ENCODE results near the gene DGKH. TPM values are rescaled to one million over a fixed set of nuclear protein-coding genes. Genes with fewer than 3 reads are reported as not detected.
A peak's percentile ranks its signal among the peaks of the same experiment; 100 is the strongest.

Gene DGKH
- total and polyA plus RNA-seq, 2 donors (not counting 1 experiment from before 2014, with no cell fraction given): 6.1 to 7.9 TPM

DNA sequence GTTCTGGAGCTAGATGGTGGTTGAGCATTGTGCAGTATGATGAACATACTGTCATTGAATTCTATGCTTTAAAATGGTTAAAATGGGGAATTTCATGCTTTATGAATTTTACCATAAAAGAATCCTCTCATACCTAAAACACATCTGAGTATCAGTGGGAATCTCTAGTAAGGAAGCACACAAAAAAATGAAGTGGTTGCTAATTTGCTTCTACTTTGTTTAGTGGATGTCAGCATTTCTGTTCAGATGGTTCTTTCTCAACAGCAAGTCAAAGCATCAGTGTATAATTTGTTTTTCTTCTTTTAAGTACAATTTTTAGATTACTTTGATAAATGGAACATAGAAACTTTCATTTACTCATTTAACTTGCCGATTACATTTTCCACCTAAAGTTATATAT lies 171.4 kb downstream of the DGKH start:
- Histone ChIP-seq H4K20me1 (ENCODE audit: control insufficient read depth, extremely low read depth, insufficient read depth, low read length) (no peaks in the 10 kb centered on the region), H3K9me3 (ENCODE audit: control insufficient read depth, insufficient read depth, low read depth, low read length) (no peaks in the 10 kb centered on the region), H3K27ac (ENCODE audit: insufficient read depth, low read length) (no peak overlapping the region), H3K27me3 (ENCODE audit: control insufficient read depth, insufficient read depth, low read length) (no peaks in the 10 kb centered on the region), H3K9ac (ENCODE audit: insufficient read depth, low read length) (no peak overlapping the region), H2AFZ (ENCODE audit: low read length) (no peak overlapping the region), H3K4me3 (replicated peaks in 1 of 4; ENCODE audit: control extremely low read depth in 1 of 4, insufficient read depth in 1 of 4, low read depth in 3 of 4, low read length in 4 of 4) (no peak overlapping the region), H3K4me1 (ENCODE audit: control insufficient read depth, extremely low read depth, insufficient read depth, low read length) (no peaks in the 10 kb centered on the region), H3K4me2 (ENCODE audit: extremely low read depth, insufficient read depth, low read length) (no peak overlapping the region), H3K36me3 (ENCODE audit: control insufficient read depth, insufficient read depth, low read length) (no peaks in the 10 kb centered on the region), H3K79me2 (ENCODE audit: control insufficient read depth, insufficient read depth, low read length) (no peaks in the 10 kb centered on the region)
- TF ChIP-seq CTCF (conservative IDR thresholded peaks at IDR 0.05 in 1 of 2, IDR thresholded peaks at IDR 0.05 in 1 of 2; ENCODE audit: low read depth in 1 of 2, low read length in 2 of 2): no peak
- TF ChIP-seq EZH2 (IDR thresholded peaks at IDR 0.05; ENCODE audit: low read length, missing control alignments): no peak
- DNase-seq (ENCODE audit: low read depth in 2 of 2): no peak

GRCh38 chr13:42221121-42221765 lies 172.8 kb downstream of the DGKH start:
- no peak overlapping the region for H3K4me2 ChIP-seq (ENCODE audit: extremely low read depth, insufficient read depth, low read length)
- no peak overlapping the region for H3K4me3 ChIP-seq (replicated peaks in 1 of 4; ENCODE audit: control extremely low read depth in 1 of 4, insufficient read depth in 1 of 4, low read depth in 3 of 4, low read length in 4 of 4)
- no peaks in the 10 kb centered on the region for H3K9me3 ChIP-seq (ENCODE audit: control insufficient read depth, insufficient read depth, low read depth, low read length)
- H4K20me1 ChIP-seq (ENCODE audit: control insufficient read depth, extremely low read depth, insufficient read depth, low read length): no peaks in the 10 kb centered on the region
- H3K36me3 ChIP-seq (ENCODE audit: control insufficient read depth, insufficient read depth, low read length): no peaks in the 10 kb centered on the region
- no peak overlapping the region for H2AFZ ChIP-seq (ENCODE audit: low read length)
- H3K9ac ChIP-seq (ENCODE audit: insufficient read depth, low read length): no peak overlapping the region
- H3K79me2 ChIP-seq (ENCODE audit: control insufficient read depth, insufficient read depth, low read length): no peaks in the 10 kb centered on the region
- no peak overlapping the region for H3K27ac ChIP-seq (ENCODE audit: insufficient read depth, low read length)
- DNase-seq (ENCODE audit: low read depth in 2 of 2): peak in 1 of 2 donors; percentile 36
- no peaks in the 10 kb centered on the region for H3K27me3 ChIP-seq (ENCODE audit: control insufficient read depth, insufficient read depth, low read length)
- TF ChIP-seq CTCF (conservative IDR thresholded peaks at IDR 0.05 in 1 of 2, IDR thresholded peaks at IDR 0.05 in 1 of 2; ENCODE audit: low read depth in 1 of 2, low read length in 2 of 2): no peak
- no peak for TF ChIP-seq EZH2 (IDR thresholded peaks at IDR 0.05; ENCODE audit: low read length, missing control alignments)
- H3K4me1 ChIP-seq (ENCODE audit: control insufficient read depth, extremely low read depth, insufficient read depth, low read length): no peaks in the 10 kb centered on the region

GRCh38 chr13:42223681-42224080 lies 175.2 kb downstream of the DGKH start:
- Histone ChIP-seq H3K4me3 (replicated peaks in 1 of 4; ENCODE audit: control extremely low read depth in 1 of 4, insufficient read depth in 1 of 4, low read depth in 3 of 4, low read length in 4 of 4) (no peak overlapping the region), H3K9me3 (ENCODE audit: control insufficient read depth, insufficient read depth, low read depth, low read length) (no peaks in the 10 kb centered on the region), H3K9ac (ENCODE audit: insufficient read depth, low read length) (no peak overlapping the region), H4K20me1 (ENCODE audit: control insufficient read depth, extremely low read depth, insufficient read depth, low read length) (no peaks in the 10 kb centered on the region), H3K79me2 (ENCODE audit: control insufficient read depth, insufficient read depth, low read length) (no peaks in the 10 kb centered on the region), H3K27me3 (ENCODE audit: control insufficient read depth, insufficient read depth, low read length) (no peaks in the 10 kb centered on the region), H3K4me1 (ENCODE audit: control insufficient read depth, extremely low read depth, insufficient read depth, low read length) (no peaks in the 10 kb centered on the region), H3K27ac (ENCODE audit: insufficient read depth, low read length) (no peak overlapping the region), H3K4me2 (ENCODE audit: extremely low read depth, insufficient read depth, low read length) (no peak overlapping the region), H3K36me3 (ENCODE audit: control insufficient read depth, insufficient read depth, low read length) (no peaks in the 10 kb centered on the region), H2AFZ (ENCODE audit: low read length) (no peak overlapping the region)
- DNase-seq (ENCODE audit: low read depth in 2 of 2): no peak
- no peak for TF ChIP-seq CTCF (conservative IDR thresholded peaks at IDR 0.05 in 1 of 2, IDR thresholded peaks at IDR 0.05 in 1 of 2; ENCODE audit: low read depth in 1 of 2, low read length in 2 of 2)
- TF ChIP-seq EZH2 (IDR thresholded peaks at IDR 0.05; ENCODE audit: low read length, missing control alignments): no peak

Measured in fibroblast of lung (primary cell).